A549 (cell line): ENCODE results near the gene RTN4IP1. TPM values are rescaled to one million over a fixed set of nuclear protein-coding genes. Genes with fewer than 3 reads are reported as not detected.

ENCODE experiments used
- ATAC-seq, 2 experiments: fragments of 200-7000 bp in 1 of 2; fragments of >200 bp in 1 of 2; cut with Nextera tagmentation in 1 of 2; cut with Tn5 transposase in 1 of 2; 3 replicates each; pipeline versions ENCODE4 v1.8.0 to v1.9.1; 2018 to 2020; ENCODE audit warnings: mild to moderate bottlenecking in 1 of 2, moderate library complexity in 1 of 2
- CTCF ChIA-PET: fragments of 300-600 bp; sonication (Branson Sonifier 250); formaldehyde crosslinking; extraction: SDS; loops from one replicate; lab custom pipeline; 2021; ENCODE audit warnings: antibody characterized with exemption, inconsistent platforms; lab: Yijun Ruan, JAX
- POLR2A ChIA-PET: fragments of 350-600 bp; formaldehyde crosslinking; extraction: SDS; loops from one replicate; lab custom pipeline; 2021; ENCODE audit warnings: antibody characterized with exemption, inconsistent platforms; lab: Yijun Ruan, JAX
- DNase-seq, 2 experiments: peaks; one replicate each; pipeline versions ENCODE4 v3.0.0 to v3.0.0-alpha.2; 2011 to 2016; ENCODE audit warnings: low read depth in 1 of 2, low spot score in 1 of 2
- FAIRE-seq: peaks from 2 replicates; lab custom pipeline; 2011; peaks lifted over from hg19 to GRCh38; lab: Jason Lieb, UNC
- H3K27ac ChIP-seq, 2 experiments: fragments of >200 bp; sonication (Bioruptor Twin); formaldehyde crosslinking; 3 replicates each; pipeline ENCODE4 v1.5.1; 2016 to 2017
- H3K4me1 ChIP-seq: fragments of >200 bp; sonication (Bioruptor Twin); formaldehyde crosslinking; 3 replicates; pipeline ENCODE4 v1.6.1; 2016
- H3K4me2 ChIP-seq: fragments of >200 bp; sonication (Bioruptor Twin); formaldehyde crosslinking; 3 replicates; pipeline ENCODE4 v1.6.1; 2016
- H3K4me3 ChIP-seq: fragments of >200 bp; sonication (Bioruptor Twin); formaldehyde crosslinking; 3 replicates; pipeline ENCODE4 v1.5.1; 2016
- H3K9me3 ChIP-seq: fragments of >200 bp; sonication (Bioruptor Twin); formaldehyde crosslinking; 3 replicates; pipeline ENCODE4 v1.6.1; 2016
- CBX2 ChIP-seq: fragments of 200-600 bp; sonication (generic); IDR thresholded peaks from 2 replicates; pipeline ENCODE4 v1.6.1; 2016; ENCODE audit warnings: low read depth, mild to moderate bottlenecking, borderline replicate concordance
- CEBPB ChIP-seq, 2 experiments: fragments of >200 bp in 1 of 2; sonication (Bioruptor Twin) in 1 of 2; formaldehyde crosslinking in 1 of 2; IDR thresholded peaks; 2 replicates each; pipeline ENCODE4 v1.6.1; 2012 to 2016
- EHMT2 ChIP-seq: fragments of 200-600 bp; sonication (generic); IDR thresholded peaks from 2 replicates; pipeline ENCODE4 v1.6.1; 2016; ENCODE audit warnings: antibody characterized with exemption, low read depth, mild to moderate bottlenecking, moderate library complexity
- FOSL2 ChIP-seq, 2 experiments: fragments of 450-650 bp in 1 of 2; fragments of >200 bp in 1 of 2; sonication (Bioruptor Twin) in 1 of 2; formaldehyde crosslinking; IDR thresholded peaks; 2 replicates each; pipeline versions ENCODE4 v1.5.0 to v1.6.1; 2016 to 2020; ENCODE audit warnings: mild to moderate bottlenecking in 1 of 2, moderate library complexity in 1 of 2
- GATA3 ChIP-seq: IDR thresholded peaks from 2 replicates; pipeline ENCODE4 v1.6.1; 2012; ENCODE audit warnings: borderline replicate concordance
- JUN ChIP-seq, 2 experiments: fragments of >200 bp; sonication (Bioruptor Twin); formaldehyde crosslinking; IDR thresholded peaks; 2 replicates in 1 of 2; 3 replicates in 1 of 2; pipeline ENCODE4 v1.6.1; 2016 to 2017
- NFE2L2 ChIP-seq: fragments of 150-350 bp; conservative IDR thresholded peaks from 2 replicates; pipeline ENCODE4 v1.6.1; 2014; ENCODE audit warnings: low read length
- PHF8 ChIP-seq: fragments of 200-600 bp; sonication (generic); IDR thresholded peaks from 2 replicates; pipeline ENCODE4 v1.6.1; 2016; ENCODE audit warnings: low read depth, mild to moderate bottlenecking, antibody characterized with exemption, moderate library complexity, borderline replicate concordance
- ZSCAN20 ChIP-seq: fragments of 250-450 bp; sonication (Bioruptor Pico); IDR thresholded peaks from 2 replicates; pipeline ENCODE4 v1.8.0; 2022; ENCODE audit warnings: mild to moderate bottlenecking, moderate library complexity
- WGBS: methylation state at CpG from one replicate; pipeline ENCODE4 v1.1.6; 2017; ENCODE audit errors: missing lambda C conversion rate; 5-methylcytosine and 5-hydroxymethylcytosine counted together
- polyA plus RNA-seq, 4 experiments: library from polyadenylated mRNA; depleted of rRNA in 3 of 4; stranded (reverse); fragments of >200 nt; fragmentation: RNase III in 1 of 4; extraction: RNeasy Plus Mini Kit Qiagen cat#74134 plus additional on column Dnase treatment in 1 of 4; gene quantifications; 2 replicates in 3 of 4; 3 replicates in 1 of 4; pipeline ENCODE4 v1.2.3, GENCODE V29; 2011 to 2017
- small RNA-seq, 6 experiments: library from RNA; depleted of rRNA; stranded (forward); fragments of <200 nt; gene quantifications; one replicate each; pipeline ENCODE3, GENCODE V24; 2012
- TF ChIP-seq, protein P1 (sequence below): IDR thresholded peaks from 2 replicates; pipeline ENCODE4 v1.6.1; 2012; ENCODE audit warnings: low read depth, borderline replicate concordance
- TF ChIP-seq, protein P2 (sequence below): fragments of >200 bp; sonication (Bioruptor Twin); formaldehyde crosslinking; IDR thresholded peaks from 2 replicates; pipeline ENCODE4 v1.6.1; 2016

RTN4IP1 gene
- polyA plus RNA-seq, 2 of the 4 experiments (the other 2 are of a cell fraction): 13.9 to 15.1 TPM

DNA sequence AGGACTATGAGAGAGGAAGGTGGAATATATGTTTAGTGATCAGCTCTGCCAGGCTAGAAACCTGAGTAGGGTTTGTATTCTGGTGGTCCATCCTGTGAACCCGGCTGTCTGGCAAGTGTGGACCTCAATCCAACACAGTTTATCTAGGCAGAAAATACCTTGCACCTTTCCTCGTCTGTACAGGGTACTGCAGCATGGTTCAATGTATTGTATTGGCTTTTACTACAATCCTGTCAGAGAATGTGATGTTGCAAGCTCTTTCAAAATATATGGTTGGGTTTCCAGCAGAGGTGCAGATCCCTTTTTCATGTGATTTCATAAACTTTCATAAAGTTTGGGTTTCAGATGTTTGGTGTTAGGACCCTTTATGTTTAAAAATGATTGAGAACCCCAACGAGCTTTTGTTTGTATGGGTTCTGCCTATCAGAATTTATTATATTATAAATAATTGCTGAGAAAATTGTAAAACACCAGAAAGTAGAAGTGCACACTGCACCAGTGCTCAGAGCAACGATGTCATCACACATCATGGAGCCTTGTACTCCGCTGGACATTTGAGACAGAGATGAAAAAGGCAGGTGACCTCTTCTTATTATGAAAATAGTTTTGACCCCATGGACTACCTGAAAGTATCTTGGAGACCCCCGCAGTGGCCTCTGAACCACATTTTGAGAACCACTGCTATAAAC lies 106.6 kb downstream of the RTN4IP1 start:
- H3K4me3 ChIP-seq: no peak overlapping the region

More for the DNA sequence above, 106.6 kb downstream of the RTN4IP1 start:
- Histone ChIP-seq H3K4me1 (peaks cover 29% of the 10 kb centered on the region), H3K4me2 (no peak overlapping the region), H3K27ac (no peak overlapping the region), H3K9me3 (no peaks in the 10 kb centered on the region)
- ChIA-PET CTCF (interaction anchor here (0.9 to 1.4 kb wide), 5 partner anchors 8 to 34 kb away, joined by 3 read pairs; no protein-coding TSS in a partner anchor), POLR2A (no interaction called here)
- 82% methylated on average over 6 of the region's 6 CpGs for WGBS
- no peak for ATAC-seq
- FAIRE-seq: no peak
- DNase-seq: no peak
- TF ChIP-seq CBX2: no peak
- no peak for TF ChIP-seq PHF8
- TF ChIP-seq, protein P1, sequence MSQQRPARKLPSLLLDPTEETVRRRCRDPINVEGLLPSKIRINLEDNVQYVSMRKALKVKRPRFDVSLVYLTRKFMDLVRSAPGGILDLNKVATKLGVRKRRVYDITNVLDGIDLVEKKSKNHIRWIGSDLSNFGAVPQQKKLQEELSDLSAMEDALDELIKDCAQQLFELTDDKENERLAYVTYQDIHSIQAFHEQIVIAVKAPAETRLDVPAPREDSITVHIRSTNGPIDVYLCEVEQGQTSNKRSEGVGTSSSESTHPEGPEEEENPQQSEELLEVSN: no peak
- TF ChIP-seq GATA3: no peak
- TF ChIP-seq EHMT2: no peak
- TF ChIP-seq, protein P2, sequence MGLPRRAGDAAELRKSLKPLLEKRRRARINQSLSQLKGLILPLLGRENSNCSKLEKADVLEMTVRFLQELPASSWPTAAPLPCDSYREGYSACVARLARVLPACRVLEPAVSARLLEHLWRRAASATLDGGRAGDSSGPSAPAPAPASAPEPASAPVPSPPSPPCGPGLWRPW: no peak
- no peak for TF ChIP-seq FOSL2 (IDR thresholded peaks at IDR 0.05)
- TF ChIP-seq FOSL2 (CRISPR knock-in tag; IDR thresholded peaks at IDR 0.05): no peak
- TF ChIP-seq CEBPB (IDR thresholded peaks at IDR 0.05): no peak
- no peak for TF ChIP-seq ZSCAN20 (CRISPR knock-in tag)
- no peak for TF ChIP-seq NFE2L2
- TF ChIP-seq JUN (IDR thresholded peaks at IDR 0.05): no peak
- TF ChIP-seq, all 56 proteins: peak for 0

Small RNA genes lying within 50 kb of the gene (small RNA-seq; reads per million reads assigned to genes)
- gene RNU6-527P: 0 reads per million in 6 experiments

Other genes with a start within 250 kb of the RTN4IP1 start
- gene QRSL1, start 80 bp upstream of the RTN4IP1 start, polyA plus RNA-seq (2011; rRNA removed): 13.5 and 15.9 TPM in 2 replicates
- gene QRSL1, start 80 bp upstream of the RTN4IP1 start, polyA plus RNA-seq (2017; fragmentation: RNase III; extraction: RNeasy Plus Mini Kit Qiagen cat#74134 plus additional on column Dnase treatment): 11.1 to 12.4 TPM (median 11.5 TPM) in 3 replicates